Stomach smooth muscle (tissue), 2 donors: ENCODE results near the gene ENG.

ENCODE experiments used
- H3K27ac ChIP-seq: one replicate; pipeline ENCODE4 v1.7.0; 2013; ENCODE audit warnings: mild to moderate bottlenecking, low read length, inconsistent platforms
- H3K27me3 ChIP-seq, 2 donors: one replicate each; pipeline ENCODE4 v1.7.0; 2013; ENCODE audit warnings: low read length in 2 of 2; ENCODE audit not compliant: insufficient read depth in 2 of 2, control insufficient read depth in 1 of 2
- H3K36me3 ChIP-seq, 2 donors: one replicate each; pipeline ENCODE4 v1.7.0; 2013; ENCODE audit warnings: low read length in 2 of 2; ENCODE audit not compliant: control insufficient read depth in 2 of 2, insufficient read depth in 2 of 2
- H3K4me1 ChIP-seq: one replicate; pipeline ENCODE4 v1.7.0; 2013; ENCODE audit warnings: low read length; ENCODE audit not compliant: control insufficient read depth, insufficient read depth
- H3K4me3 ChIP-seq, 2 donors: one replicate each; pipeline ENCODE4 v1.7.0; 2013; ENCODE audit warnings: low read length in 2 of 2
- H3K9ac ChIP-seq, 2 donors: one replicate each; pipeline ENCODE4 v1.7.0; 2013; ENCODE audit warnings: low read length in 2 of 2, mild to moderate bottlenecking in 1 of 2
- H3K9me3 ChIP-seq, 2 donors: one replicate each; pipeline ENCODE4 v1.7.0; 2013; ENCODE audit warnings: low read length in 2 of 2; ENCODE audit not compliant: control insufficient read depth in 2 of 2
- donor health status: healthy.
- donor health status: Pancreatic carcinoma.

Gene ENG

DNA sequence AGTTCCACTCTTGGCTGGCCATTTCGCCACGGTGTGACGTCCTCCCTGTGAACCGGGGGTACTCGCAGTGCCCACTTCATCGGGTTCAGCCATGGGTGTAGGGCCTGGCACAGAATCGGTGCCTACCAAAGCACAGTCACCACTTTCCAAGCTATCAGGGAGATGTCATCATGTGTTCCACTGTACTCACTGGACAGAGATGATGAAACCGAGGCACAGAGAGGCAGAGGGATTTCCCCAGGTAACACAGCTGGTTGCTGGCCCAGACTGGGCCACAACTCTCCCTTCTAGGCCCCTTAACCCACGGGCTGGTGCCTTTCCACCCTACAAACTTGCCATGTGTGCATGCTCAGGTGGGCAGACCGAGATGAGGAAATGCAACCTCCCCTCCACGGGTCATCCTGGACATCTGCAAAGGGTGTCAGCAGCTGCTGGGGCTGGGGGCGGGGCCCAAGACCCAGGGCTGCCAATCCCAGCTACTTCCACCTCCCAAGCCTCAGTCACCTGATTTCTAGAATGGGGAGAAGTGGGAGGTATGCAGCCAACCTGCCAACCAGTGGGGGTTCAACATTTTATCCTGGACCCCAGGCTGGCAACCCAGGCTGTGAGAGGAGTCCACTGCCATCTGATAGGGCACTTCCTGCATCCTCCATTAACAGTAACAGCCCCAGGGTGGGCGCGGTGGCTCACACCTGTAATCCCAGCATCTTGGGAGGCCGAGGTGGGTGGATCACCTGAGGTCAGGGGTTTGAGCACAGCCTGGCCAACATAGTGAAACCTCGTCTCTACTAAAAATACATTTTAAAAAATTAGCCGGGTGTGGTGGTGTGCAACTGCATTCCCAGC lies 75.1 kb downstream of the ENG start:
- Histone ChIP-seq H3K27me3 (no peaks in the 10 kb centered on the region), H3K4me3 (no peak overlapping the region), H3K9me3 (no peaks in the 10 kb centered on the region), H3K9ac (no peak overlapping the region), H3K36me3 (no peaks in the 10 kb centered on the region), H3K4me1 (peaks cover 8% of the 10 kb centered on the region), H3K27ac (no peak overlapping the region)

GRCh38 chr9:127778280-127779135 lies 76.0 kb downstream of the ENG start, which contains the start of gene SH2D3C:
Gene SH2D3C, minus strand, starts transcription at chr9:127778666. Its CDS starts 39 bp downstream, at chr9:127778627.
- Histone ChIP-seq H3K4me1 (peaks cover 8% of the 10 kb centered on the region), H3K36me3 (no peaks in the 10 kb centered on the region), H3K4me3 (no peak within 1 kb of the TSS), H3K9ac (no peak within 1 kb of the TSS), H3K9me3 (no peaks in the 10 kb centered on the region), H3K27me3 (no peaks in the 10 kb centered on the region), H3K27ac (no peak within 1 kb of the TSS)

- H3K9me3 ChIP-seq: no peaks in the 10 kb centered on the region
- H3K4me3 ChIP-seq: no peak overlapping the region
- no peaks in the 10 kb centered on the region for H3K27me3 ChIP-seq
- no peaks in the 10 kb centered on the region for H3K36me3 ChIP-seq
- H3K9ac ChIP-seq: no peak overlapping the region
- no peak overlapping the region for H3K27ac ChIP-seq
- H3K4me1 ChIP-seq: peaks cover 8% of the 10 kb centered on the region
Measured at GRCh38 chr9:127777368-127777980, 77.0 kb downstream of the ENG start.

- Histone ChIP-seq H3K36me3 (no peaks in the 10 kb centered on the region), H3K9ac (no peak overlapping the region), H3K27ac (no peak overlapping the region), H3K27me3 (no peaks in the 10 kb centered on the region), H3K9me3 (no peaks in the 10 kb centered on the region), H3K4me1 (peaks cover 9% of the 10 kb centered on the region), H3K4me3 (no peak overlapping the region)
Measured at GRCh38 chr9:127776924-127777289, 77.6 kb downstream of the ENG start.

- Histone ChIP-seq H3K27ac (no peak overlapping the region), H3K27me3 (no peaks in the 10 kb centered on the region), H3K9me3 (no peaks in the 10 kb centered on the region), H3K4me3 (no peak overlapping the region), H3K9ac (no peak overlapping the region), H3K4me1 (peaks cover 12% of the 10 kb centered on the region), H3K36me3 (no peaks in the 10 kb centered on the region)
Measured at GRCh38 chr9:127776195-127776923, 78.1 kb downstream of the ENG start.

GRCh38 chr9:127773981-127774380 lies 80.5 kb downstream of the ENG start:
- no peaks in the 10 kb centered on the region for H3K9me3 ChIP-seq
- H3K36me3 ChIP-seq: no peaks in the 10 kb centered on the region
- no peak overlapping the region for H3K4me3 ChIP-seq
- H3K27ac ChIP-seq: no peak overlapping the region
- no peaks in the 10 kb centered on the region for H3K27me3 ChIP-seq
- H3K9ac ChIP-seq: no peak overlapping the region
- peaks cover 21% of the 10 kb centered on the region for H3K4me1 ChIP-seq

- Histone ChIP-seq H3K4me3 (no peak overlapping the region), H3K9me3 (no peaks in the 10 kb centered on the region), H3K4me1 (peaks cover 17% of the 10 kb centered on the region), H3K9ac (no peak overlapping the region), H3K27me3 (no peaks in the 10 kb centered on the region), H3K27ac (no peak overlapping the region), H3K36me3 (no peaks in the 10 kb centered on the region)
Measured at GRCh38 chr9:127773272-127773671, 81.2 kb downstream of the ENG start.

DNA sequence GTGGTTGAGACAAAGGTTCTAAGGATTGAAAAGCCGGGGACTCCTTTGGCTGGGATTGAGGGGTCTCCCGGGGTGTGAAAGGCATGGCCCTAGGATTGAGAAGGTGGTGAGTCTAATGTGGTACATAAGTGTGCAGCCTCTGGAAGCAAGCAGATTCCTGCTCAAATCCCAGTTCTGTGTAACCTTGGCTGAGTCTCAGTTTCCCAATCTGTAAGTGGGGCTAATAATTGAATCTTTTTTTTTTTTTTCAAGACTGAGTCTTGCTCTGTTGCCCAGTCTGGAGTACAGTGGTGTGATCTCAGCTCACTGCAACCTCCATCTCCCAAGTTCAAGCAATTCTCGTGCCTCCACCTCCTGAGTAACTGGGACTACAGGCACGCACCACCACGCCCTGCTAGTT lies 81.9 kb downstream of the ENG start:
- Histone ChIP-seq H3K27me3 (no peaks in the 10 kb centered on the region), H3K27ac (no peak overlapping the region), H3K9ac (no peak overlapping the region), H3K4me1 (peaks cover 22% of the 10 kb centered on the region), H3K36me3 (no peaks in the 10 kb centered on the region), H3K9me3 (no peaks in the 10 kb centered on the region), H3K4me3 (no peak overlapping the region)

- H3K36me3 ChIP-seq: no peaks in the 10 kb centered on the region
- H3K27ac ChIP-seq: no peak overlapping the region
- peak overlapping the region; percentile 57 to 74 for H3K4me3 ChIP-seq
- no peaks in the 10 kb centered on the region for H3K9me3 ChIP-seq
- no peaks in the 10 kb centered on the region for H3K27me3 ChIP-seq
- no peak overlapping the region for H3K9ac ChIP-seq
- peaks cover 22% of the 10 kb centered on the region for H3K4me1 ChIP-seq
Measured at GRCh38 chr9:127771570-127772189, 82.8 kb downstream of the ENG start.
